Measurements from ENCODE around the gene CYP2A13.
A peak's percentile ranks its signal among the peaks of the same experiment; 100 is the strongest.
"Not testable (repeated sequence)": the region's sequence is repeated elsewhere in the genome, so short reads cannot be mapped to it uniquely, and the experiment has no call there.

The CYP2A13 gene

GRCh38 chr19:41120929-41121911 lies 33.0 kb downstream of the CYP2A13 start:
- peak; percentile 92 for DNase-seq

- not testable (repeated sequence) for DNase-seq
These were observed 34.6 kb downstream of the CYP2A13 start for GRCh38 chr19:41122846-41123245.

GRCh38 chr19:41123716-41124294 lies 35.6 kb downstream of the CYP2A13 start:
- no peak for DNase-seq

GRCh38 chr19:41126765-41127203 lies 38.5 kb downstream of the CYP2A13 start:
- DNase-seq: peak; percentile 57

GRCh38 chr19:41127362-41127761 lies 39.1 kb downstream of the CYP2A13 start:
- not testable (repeated sequence) for DNase-seq

DNA sequence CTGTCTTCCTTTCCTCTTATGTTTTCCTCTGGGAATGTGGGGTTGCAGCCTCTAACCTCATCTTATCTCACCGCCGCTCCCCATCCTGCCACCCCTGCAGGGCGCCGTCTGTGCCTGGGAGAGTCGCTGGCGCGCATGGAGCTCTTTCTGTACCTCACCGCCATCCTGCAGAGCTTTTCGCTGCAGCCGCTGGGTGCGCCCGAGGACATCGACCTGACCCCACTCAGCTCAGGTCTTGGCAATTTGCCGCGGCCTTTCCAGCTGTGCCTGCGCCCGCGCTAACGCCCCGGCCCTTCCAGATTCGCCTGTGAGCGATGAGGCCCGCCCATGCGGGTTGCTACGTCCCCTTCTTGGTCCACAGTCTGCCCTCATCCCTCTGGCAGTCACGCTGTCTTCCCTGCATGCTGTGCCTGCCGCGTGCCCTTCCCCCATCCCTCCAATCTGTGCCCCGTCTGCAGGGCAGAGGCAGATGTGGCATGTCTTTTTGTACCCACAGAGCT lies 39.6 kb downstream of the CYP2A13 start:
- DNase-seq: peak; percentile 69

GRCh38 chr19:41128692-41129091 lies 40.4 kb downstream of the CYP2A13 start:
- DNase-seq: no peak

GRCh38 chr19:41131186-41131585 lies 42.9 kb downstream of the CYP2A13 start:
- DNase-seq: no peak

DNA sequence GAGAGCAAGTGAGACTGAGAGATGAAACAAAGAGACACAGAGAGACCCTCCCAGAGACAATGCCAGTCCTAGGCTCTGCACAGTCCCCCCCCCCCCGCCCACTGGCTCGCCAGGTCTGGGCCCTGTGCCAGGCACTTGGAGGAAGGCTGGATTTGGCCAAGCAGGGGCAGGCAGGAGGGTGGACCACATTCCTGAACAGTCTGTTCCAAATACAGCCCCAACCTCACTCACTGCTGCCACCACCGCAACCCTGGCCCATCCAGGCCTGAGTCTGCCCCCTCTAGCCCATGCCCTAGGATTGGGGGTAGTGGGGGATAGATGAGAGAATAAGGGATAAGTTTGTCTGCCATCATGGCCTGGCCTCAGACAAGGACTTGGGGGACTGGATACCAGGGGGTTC lies 45.0 kb downstream of the CYP2A13 start:
- no peak for DNase-seq

DNA sequence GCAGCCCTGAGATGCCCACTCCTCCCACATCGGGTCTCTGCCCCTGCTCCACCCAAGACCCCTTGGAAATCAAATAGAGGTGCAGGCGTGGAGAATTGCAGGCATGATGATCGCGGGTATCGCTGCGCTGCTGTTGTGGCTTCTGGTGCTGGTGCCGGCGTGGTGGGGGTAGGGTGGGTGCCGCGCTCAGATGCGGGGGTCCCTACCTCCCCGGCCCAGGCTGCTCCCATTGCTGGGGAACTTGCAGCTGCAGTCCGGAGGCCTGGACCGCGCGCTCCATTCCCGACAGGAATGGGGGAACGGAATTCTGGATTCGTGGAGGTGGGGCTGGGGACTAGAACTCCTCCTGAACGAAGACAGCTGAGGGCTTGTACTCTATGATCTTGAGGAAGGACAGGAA lies 46.4 kb downstream of the CYP2A13 start:
- no peak for DNase-seq

DNA sequence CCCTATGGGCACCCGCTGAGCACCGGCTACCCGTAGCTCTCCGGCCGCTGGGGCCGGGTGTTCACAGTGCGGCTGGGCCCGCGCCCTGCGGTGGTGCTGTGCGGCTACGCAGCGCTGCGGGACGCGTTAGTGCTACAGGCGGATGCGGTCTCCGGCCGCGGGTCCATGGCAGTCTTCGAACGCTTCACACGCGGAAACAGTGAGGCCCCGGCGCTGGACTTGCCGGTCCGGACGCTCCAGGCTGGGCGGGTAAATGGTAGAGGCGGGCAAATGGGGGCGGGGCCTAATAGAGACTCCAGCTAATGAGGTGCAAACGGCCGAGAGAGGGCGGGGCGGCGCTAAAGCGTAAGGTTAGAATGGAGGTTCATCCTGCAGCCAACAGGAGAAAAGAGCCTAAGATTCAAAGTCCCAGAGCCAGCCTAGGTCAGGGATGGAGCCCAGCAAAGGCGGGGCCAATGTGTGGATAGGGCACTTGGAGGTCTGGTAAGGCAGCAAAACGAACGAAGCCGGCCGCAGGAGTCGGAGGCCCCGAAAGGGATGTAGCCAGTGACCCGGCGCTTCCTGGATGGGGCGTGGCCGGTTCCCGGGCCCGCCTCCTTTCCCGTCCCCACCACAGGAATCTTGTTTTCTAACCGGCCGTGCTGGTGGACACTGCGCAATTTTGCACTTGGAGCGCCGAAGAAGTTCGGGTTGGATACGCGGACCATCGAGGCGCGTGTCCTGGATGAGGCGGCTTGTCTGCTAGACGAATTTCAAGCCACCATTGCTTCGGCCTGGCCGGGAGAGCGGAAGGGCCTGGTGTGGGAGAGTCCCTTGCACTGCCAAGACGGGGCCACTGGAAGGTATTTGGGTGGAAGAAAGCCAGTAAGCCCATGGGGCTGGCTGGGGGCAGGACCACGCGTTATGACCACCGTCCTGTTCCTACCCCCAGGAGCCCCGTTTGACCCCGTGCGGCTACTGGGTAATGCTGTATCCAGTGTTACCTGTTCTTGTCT lies 47.4 kb downstream of the CYP2A13 start:
- DNase-seq: peak; percentile 24

DNA sequence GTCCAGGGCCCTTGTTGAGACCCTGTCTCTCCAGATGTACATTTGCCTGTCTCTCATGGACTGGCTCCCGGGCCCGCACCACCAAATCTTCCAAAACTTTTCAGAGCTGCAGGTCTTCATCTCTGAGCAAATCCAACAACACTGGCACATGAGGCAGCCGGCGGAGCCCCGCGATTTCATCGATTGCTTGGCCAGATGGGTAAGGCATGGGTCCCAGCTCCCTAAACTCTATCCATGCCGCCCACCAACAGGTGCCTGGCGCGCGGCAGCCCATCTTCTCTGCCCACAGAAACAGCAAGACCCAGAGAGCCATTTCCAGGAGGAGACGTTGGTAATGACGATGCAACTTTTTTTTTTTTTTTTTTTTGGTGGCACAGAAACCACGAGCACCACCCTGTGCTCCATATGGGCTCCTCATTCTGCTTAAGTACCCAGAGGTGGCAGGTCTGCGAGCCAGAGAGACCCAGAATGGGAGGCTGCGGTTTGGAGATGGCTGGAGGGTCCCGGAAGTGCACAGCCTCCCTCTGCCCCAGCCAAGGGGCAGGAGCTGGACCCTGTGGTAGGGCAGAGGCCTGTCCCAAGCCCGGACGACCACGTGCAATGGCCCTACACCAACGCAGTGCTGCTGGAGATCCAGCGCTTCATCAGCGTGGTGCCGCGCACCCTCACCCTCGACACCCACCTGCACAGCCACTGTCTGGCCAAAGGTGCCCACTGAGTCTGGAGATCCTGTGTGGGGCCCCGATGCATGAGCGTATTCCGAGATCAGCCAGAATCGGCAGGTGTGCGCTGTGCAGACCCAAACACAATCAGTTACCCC lies 48.6 kb downstream of the CYP2A13 start:
- DNase-seq: no peak

GRCh38 chr19:41144403-41144802 lies 56.2 kb downstream of the CYP2A13 start:
- peak; percentile 80 for DNase-seq
